Pulmonary artery endothelial cell (primary cell): ENCODE data around the gene KY. TPM values are rescaled to one million over a fixed set of nuclear protein-coding genes. Genes with fewer than 3 reads are reported as not detected.

ENCODE experiments used
- DNase-seq: peaks from one replicate; pipeline ENCODE4 v3.0.0-alpha.2; 2011; ENCODE audit warnings: low read depth, low spot score
- total RNA-seq: library from RNA; depleted of rRNA; stranded (reverse); fragments of >200 nt; gene quantifications from 2 replicates; pipeline ENCODE4 v1.2.3, GENCODE V29; 2014

The KY gene
- total RNA-seq, 1 donor from 2014 or later, result not detected

DNA sequence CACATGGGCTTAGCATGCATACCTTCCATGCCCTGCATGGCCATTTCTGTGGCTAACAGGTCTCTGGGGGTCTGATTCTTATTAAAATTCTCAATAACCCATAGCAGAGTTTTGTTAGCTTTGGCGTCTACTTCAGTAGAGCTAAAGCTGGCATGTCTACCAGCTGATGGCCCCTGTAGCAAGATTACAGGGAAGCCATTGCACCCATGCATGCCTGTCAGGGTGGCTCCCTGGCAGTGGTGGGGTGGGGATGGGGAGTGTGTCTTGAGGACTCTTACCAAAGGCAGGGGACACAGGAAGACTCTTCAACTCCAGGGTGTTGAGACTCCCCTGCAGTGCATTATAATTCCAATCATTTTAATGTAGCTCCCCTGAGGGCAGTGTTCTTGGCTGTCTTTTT, 4.7 kb downstream of the KY start:
- no peak for DNase-seq

DNA sequence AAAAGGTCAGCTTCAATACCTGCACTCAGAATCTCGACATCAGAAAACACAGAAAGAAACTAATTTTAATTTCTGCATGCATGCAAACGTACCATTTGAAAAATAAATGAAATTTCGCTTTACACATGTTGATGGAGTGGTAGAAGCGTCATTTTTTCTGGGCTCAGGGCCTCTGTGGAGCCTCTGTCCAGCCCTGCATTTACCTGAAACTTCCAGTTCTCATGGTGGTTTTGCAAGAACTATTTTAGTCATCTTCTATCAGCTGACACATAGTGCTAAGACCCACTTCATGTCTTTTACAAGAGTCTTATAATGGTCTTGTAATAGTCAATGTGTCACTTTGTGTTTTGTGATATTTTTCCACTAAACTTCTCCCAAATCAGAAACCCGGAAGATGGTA, 5.3 kb downstream of the KY start:
- no peak for DNase-seq

DNA sequence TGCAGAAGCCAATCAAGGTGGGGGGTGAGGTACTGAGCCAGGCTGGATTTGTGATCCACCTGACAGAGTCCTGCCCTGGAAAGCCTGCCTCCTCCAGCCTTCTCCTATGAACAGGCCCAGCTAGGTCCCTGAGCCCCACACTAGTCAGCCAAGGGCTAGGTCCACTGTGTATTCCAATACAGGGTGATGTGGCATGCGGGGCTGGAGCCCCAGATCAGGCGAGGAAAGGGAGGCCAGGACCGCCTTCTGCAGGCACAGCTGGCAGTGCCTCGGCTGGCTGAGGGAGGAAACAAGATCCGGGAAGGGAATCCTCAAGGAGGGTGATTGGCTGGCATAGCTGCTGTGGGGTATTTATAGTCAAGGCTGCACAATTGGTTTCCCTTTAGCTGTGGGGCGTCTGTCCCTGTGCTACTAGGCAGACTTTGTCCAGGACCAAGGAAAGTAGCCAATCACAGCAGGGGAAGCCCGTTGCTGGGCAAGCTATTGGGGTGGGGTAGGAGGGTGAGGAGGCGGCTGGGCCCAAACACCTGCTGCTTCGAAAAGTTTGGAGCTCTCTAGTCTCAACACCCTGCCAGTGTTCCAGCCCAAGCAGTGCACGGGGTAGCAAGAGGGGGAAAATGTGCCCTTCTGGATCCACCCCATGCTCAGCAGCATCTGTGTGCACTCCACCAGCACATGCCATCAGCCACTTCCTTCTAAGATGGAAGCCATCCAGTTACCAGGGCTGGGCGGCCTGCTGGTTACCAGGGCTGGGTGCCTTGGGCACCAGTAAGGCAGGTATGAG, 5.9 kb downstream of the KY start:
- DNase-seq, result no peak

DNA sequence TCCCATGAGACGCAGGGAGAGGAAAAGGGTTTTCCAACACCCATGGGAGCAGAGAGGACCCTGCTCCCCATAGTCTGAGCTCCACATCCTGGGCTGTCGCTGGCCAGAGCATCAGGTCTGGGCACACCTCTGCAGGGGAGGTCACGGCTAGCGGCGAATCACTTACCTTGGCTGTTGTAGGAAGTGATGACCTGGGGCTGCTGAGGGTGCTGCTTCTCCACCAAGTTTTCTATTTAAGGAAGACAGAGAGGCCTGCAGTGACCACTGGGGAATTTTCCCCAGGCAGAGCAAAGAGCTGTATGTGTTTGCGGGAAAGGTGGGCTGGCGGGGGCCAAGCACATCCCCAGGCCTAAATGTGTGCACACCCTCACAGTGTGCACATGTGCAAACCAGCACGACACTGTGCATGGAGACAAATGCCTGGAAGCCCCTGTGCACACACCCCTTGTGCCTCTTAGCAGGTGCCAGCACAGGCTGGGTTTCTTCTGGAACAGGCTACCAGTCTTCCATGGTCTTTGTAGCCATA, 7.6 kb downstream of the KY start:
- no peak for DNase-seq

DNA sequence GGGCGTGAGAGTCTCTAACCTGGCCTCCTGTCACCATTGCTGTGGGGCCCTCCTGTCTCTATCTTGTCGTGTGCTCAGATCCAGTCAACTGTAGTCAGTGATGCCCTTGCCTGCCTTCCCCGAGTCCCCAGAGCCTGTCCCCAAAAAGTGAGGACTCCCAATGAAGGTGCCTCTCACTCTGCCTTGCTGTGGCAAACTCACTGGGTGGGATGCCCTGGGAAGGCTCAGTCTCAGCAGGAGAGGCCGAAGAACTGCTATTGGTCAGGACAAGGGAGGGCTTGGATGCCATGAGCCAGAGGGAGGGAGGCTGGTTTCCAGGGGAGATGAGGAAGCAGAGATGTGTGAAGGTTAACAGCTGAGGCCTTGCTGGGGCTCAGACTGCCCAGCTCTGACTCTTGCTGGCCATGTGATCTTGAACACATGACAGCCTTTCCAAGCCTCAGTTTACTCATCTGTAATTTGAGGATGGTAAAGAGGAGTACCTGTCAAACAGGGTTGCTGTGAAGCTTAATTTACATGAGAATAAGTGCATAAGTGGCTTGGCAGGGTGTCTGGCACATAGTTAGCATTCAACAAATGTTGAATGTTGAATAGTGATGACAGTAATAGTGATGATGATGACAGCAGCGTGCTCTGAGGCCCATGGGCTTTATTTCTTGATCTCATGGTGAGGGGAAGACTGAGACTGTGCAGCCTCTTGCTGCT, 8.2 kb downstream of the KY start:
- no peak for DNase-seq

DNA sequence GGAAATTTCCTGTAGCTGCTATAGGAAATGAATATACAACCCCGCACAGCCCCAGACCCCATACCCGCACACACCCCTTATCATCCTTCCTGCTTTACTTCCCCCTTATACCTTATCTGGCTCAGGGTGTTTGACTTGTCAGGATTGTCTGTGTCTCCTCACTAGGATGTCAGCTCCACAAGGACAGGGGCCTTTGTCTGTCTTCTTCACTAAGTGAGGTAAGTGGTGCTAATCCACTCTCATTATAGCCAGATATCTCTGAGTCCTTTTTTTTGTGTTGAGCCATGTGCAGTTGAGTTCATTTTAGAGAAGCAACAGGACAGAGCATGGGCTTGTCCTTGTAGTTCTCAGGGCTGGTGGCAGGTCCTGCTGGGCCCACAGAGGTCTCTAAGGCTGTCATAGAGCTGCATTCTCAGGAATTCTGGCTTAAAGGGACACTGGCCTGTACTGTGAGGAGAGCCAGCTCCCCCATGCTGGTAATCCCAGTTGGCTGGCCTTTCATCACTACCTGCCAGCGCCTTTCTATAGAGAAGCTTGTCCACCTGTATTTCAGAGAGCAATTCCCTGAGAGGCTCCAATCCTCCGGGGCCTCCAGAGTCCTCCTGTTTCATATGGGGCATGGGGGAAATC, 9.0 kb downstream of the KY start:
- DNase-seq, result no peak

DNA sequence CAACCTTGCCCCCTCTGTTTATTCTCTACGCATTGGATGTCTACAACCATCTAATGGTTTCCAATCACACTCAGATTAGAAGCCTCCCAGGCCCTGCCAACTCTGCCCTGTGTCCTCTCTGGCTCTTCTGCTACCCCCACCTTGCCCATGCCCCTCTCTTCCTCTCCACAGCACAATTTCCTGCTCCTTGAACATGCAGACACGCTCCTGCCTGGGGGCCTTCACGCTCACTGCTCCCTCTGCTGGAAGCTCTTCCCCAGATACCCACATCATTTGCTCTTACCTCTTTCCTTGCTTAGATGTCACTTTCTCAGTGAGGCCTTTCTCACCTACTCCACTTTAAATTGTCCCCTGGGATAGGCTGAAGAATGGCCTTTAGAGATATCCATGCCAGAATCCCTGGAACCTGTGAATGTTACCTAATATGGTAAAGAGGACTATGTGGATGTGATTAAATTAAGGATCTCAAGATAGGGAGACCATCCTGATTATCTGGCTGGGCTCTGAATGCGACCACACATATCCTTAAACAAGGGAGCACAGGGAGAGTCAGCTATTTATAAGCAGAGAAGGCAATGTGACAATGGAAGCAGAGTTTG, 9.9 kb downstream of the KY start:
- no peak for DNase-seq

DNA sequence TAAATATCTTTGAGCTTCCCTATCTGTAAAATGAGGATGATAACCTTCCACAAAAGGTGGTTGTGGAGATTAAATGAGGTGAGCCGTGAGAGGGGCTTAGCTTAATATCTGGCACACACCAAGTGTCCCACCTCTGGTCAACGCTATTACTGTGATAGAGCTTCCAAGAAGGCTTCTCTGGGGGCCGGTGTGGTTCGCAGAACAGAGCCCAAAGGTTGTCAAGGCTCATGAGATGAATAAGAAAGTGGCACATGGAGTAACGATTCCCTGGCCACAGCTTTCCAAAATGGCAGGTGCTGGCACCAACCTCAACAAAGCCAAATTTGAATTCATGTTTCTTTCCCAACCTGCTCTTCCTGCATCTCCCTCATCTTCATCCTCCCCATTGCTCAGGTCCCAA, 10.4 kb downstream of the KY start:
- no peak for DNase-seq

DNA sequence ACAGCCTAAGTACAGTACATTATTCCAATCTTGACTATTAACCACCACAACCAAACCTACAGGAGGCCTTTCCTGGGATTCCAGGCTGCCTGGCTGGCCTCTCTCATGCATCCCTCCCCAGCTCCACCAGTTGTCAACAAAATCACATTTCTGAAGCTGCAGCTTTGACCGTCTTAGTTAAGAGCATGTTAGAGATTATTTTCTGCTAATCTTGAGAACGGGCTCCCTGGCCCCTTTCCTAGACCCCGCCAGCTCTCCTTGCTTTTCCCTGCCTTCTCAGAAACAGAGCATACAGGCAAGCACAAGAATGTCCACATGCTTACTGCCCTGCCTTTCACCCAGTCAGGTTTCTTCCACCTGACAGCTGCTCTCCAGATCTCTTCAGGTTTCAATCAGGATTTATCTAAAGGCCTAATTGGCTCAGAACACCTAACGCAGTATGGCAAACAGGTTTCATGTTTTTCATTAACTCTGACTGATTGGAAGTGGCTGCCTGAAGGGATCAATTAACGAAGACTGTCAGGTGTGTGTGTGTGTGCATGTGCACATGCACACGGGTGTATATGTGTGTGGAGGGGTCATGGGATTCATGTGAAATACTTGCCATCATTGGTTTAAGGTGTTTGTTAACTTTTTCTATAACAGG, 12.3 kb downstream of the KY start:
- DNase-seq, result no peak

DNA sequence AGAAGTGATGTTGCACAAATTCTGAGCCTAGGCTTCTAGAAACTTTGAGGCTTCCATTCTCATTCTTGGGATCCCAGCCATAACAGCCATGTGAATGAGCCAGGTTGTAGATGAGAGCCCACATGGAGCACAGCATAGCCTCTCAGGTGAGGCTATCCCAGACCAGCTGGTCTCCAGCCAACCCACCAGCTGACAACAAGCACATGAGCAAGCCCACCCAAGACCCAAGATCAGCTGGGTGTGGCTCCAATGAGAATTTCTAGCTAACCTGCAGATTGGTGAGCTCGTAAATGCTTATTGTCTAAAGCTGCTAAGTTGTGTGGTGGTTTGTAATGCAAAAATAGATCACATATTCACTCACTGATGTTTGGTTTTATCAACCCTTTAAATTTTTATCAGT, 14.4 kb downstream of the KY start:
- DNase-seq, result no peak

DNA sequence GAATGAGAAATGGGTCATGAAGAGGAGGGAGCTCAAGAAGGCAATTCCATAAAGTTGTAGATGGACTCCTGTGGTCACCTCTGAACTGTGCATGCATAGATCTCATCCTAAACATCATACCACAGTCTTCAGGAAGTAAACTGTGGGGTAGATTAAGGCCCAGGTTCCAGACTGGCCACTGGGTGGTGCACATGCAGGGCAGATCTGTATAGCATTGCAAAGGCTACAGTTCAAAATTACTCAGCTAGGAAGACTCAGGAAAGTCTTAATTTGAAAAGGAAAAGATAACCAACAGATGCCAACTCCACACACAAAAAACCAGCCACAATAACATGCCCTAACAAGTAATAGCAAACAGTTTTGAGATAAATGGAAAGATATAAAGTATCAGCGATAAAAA, 20.3 kb downstream of the KY start:
- no peak for DNase-seq

DNA sequence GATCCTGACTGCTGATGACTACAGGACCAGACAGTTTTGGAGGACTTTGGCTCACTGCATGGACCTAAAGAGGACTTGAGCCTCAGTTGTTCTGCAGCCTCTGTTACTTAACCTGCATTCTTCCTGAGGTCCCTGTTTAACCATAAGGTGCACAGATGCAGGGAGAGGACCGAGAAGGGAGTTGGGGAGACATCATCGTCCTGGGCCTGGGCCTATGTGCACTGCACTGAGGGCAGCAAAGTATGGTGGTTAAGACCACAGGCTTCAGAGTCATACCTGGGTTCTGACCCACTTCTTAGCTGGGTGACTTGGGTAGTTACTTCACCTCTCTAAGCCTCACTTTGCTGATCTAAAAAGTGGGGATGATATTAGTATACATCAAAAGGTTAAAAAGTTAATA, 21.9 kb downstream of the KY start:
- no peak for DNase-seq

DNA sequence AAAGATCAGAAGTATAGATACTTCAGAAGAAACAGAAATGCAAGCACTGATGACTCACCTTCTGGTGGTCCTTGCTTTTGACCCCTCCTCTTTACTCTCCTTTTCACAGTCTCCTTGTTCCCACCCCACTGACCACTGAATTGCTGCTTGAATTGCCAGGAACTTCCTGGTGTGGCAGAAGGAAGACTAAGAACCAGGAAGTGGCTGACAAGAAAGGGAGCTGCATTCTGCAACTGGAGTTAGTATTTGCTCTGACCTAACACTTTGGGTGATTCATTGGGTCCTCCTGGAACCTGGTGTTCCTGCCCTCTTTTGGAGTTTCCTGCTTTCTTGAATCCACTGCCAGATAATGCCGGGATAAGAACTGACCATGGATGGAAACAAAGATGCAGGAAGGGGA, 23.0 kb downstream of the KY start:
- no peak for DNase-seq

DNA sequence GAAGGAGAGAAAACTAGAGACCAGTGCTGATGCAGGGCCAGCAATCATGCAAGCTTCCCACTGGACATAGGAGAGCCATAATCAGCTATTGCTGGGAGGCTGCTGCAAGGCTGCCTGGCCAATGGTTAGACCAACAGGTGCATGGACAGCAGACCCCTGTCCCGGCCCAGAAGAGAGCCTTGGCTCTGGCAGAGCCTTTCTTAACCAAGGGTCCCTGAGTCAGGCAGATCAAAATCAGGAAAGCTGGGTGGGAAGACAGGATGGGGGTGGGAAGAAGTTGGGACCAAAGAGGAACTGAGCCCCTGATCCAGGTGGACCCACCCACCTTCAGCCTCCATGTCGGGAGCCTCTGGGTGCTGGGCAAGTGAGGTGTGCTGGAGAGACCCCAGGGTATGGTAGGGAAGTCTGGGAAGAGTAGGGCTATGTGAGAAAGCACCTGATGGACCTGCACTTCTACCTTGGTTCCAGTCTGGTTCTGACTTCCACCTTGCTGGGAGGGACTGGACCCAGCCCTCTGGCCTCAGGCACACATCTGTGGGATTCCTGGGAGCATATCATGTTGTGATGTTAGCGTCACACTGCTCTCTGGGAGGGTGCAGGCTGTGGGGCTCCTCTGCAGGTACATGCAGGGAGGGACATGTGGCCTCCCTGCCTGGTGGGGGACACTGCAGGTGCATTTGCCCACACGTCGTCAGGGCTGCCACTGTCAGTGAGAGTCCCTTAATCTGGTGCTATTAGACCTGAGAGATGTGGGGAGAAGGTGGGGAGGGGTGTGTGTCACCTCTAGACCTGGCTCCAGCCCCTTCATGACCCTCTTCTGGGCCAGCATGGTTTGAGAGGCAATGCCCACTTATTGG, 24.7 kb downstream of the KY start:
- no peak for DNase-seq

DNA sequence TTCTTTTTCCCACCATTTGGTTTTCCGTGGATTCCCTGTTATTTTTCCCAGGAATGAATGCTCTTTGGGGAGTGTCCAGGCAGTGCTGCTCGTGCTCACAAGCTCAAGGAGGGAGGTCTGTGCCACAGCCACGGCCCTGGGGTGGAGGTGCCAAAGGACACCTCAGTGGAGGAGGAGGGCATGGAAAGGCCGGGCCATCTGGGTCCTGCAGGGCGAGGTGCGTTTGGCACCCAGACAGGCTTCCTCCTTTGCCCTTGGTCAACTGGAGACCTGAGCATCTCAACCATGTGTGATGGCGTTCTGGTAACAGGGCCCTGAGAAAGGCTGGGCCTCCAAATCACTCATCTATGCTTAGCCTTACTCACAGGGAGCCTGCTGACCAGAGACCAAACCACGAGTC, 25.4 kb downstream of the KY start:
- no peak for DNase-seq

DNA sequence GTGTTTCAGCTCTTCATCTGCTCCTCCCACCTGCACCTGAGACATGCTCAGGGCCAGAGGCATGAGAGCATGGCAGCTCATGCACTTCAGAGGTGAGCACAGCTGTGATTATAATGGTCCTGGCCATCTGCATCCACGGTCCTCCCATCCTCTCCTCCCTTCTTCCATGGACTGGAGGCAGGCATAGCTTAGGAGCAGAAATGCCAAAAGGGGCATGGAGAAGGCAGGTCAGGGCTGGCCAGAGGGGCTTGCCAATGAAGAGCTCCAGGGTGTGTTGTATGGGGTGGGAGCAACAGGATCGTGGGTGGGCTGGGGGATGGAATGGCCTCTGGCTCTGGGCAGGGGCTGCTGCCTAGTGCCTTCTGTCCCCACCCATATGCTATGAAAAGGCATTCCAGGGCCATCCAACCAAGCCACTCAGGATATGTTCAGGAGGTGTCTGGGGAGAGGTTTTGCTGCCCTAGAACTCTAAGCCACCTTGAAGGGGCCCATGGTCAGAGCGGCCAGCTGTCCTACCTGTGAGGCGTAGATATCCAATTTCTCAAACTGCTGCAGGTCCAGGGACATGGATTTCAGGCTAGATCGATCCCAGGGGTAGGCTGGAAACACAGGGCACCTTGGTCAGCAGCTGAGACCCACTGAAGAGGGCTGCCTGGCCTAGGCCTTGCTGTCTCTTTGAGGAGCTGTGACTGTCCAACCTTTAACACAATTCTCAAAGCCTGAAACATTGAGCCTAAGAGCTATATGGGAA, 26.1 kb downstream of the KY start:
- no peak for DNase-seq

DNA sequence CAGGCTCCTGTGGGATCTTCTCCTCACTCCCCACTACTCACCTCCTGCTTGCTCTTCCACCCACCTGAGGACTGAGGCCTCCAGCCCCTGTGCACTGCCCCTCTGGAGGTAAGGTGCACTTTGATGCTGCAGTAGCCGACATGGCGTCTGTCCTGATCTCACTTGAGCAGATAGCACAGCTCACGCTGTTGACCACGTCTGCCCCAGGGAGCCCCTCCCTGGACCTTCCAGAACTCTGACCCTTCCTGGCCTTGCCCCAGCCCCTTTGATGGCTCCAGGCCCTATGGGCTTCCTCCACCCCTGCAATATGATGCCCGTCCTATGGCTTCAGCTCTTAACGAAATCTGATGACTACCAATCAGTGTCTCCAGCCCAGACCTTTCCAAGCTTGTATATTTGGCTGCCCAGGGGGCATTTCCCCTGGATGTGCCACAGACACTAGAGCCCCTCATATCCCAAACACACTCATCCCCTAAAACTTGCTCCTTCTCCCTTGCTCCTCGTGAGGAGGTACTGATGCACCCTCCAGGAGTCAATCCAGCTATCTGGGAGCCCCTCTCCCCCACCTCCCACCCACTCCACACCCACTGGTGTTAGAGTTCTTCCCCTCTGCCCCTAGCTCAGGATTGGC, 27.1 kb downstream of the KY start:
- no peak for DNase-seq

DNA sequence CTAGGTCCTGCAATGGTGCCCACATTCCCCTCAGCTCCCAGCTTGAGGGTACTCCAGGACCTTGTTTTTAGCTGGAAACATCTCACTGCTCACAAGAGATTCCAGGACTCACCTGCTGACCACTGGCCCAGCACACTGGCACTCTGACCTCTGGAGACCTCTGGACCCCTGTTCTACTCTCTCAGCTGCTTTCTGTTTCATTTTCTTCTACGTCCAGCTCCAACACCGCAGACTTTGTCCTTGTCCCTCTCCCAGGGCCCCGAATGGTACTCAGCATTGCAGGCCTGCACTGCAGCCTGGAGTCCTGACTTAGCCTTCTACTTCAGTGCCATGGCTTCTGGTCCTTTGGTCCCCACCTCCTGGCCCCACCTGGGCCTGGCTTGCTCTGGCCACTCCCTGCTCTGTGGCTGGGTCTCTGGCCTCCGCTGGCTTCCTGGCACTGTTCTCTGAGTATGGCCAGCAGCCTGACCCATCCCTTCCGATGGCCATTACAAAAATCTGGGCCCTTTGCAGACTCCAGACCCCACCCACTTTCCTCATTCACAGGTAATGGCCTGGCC, 27.9 kb downstream of the KY start:
- no peak for DNase-seq

DNA sequence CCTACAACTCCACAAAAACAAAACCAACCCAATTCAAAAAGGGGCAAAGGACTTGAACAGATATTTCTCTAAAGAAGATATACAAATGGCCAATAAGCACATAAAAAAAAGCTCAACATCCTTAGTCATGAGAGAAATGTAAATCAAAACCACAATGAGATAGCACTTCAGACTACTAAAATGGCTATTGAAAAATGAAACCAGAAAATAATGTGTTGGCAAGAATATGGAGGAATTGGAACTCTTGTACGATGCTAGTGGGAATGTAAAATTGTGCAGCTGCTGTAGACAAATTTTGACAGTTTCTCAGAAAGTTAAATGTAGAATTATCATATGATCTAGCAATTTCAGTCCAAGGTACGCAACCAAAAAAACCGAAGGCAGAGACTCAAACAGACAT, 29.0 kb downstream of the KY start:
- no peak for DNase-seq
